ENCODE data around the gene LRRIQ4. TPM values are rescaled to one million over a fixed set of nuclear protein-coding genes. Genes with fewer than 3 reads are reported as not detected.
A peak's percentile ranks its signal among the peaks of the same experiment; 100 is the strongest.

Gene LRRIQ4
- total RNA-seq, 1 experiment from 2014 or later, result 1.3 TPM

DNA sequence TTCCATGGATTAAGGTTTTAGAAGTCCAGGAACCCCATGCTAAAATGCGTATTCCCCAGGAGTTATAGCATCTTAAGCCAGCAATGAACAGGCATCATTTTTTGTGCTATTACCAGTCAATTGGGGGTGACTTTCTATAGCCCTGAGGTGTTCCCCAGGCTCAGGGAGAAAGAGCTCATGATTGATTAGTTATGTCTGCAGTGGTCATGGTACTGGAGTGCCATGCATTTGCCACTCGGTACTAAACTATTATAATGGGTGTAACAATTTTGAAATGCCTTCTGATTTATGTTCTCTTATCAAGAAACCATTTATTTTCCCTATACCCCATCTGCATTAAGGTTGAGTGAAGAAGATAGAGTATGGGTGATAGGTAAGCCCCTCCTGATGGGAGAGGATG is 45.1 kb downstream of the LRRIQ4 start:
- no peak overlapping the region for H3K27ac ChIP-seq
- H2AFZ ChIP-seq, result no peak overlapping the region
- H3F3A ChIP-seq (ENCODE audit: insufficient read depth, low read depth), result no peaks in the 10 kb centered on the region
- no peaks in the 10 kb centered on the region for H4K20me1 ChIP-seq (ENCODE audit: insufficient read depth)
- CTCF ChIA-PET, result no interaction called here
- no peak overlapping the region for H3K4me3 ChIP-seq
- no peak for TF ChIP-seq EZH2 (IDR thresholded peaks at IDR 0.05; ENCODE audit: low read depth)
- TF ChIP-seq, protein P1, sequence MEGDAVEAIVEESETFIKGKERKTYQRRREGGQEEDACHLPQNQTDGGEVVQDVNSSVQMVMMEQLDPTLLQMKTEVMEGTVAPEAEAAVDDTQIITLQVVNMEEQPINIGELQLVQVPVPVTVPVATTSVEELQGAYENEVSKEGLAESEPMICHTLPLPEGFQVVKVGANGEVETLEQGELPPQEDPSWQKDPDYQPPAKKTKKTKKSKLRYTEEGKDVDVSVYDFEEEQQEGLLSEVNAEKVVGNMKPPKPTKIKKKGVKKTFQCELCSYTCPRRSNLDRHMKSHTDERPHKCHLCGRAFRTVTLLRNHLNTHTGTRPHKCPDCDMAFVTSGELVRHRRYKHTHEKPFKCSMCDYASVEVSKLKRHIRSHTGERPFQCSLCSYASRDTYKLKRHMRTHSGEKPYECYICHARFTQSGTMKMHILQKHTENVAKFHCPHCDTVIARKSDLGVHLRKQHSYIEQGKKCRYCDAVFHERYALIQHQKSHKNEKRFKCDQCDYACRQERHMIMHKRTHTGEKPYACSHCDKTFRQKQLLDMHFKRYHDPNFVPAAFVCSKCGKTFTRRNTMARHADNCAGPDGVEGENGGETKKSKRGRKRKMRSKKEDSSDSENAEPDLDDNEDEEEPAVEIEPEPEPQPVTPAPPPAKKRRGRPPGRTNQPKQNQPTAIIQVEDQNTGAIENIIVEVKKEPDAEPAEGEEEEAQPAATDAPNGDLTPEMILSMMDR (conservative IDR thresholded peaks at IDR 0.05), result no peak
- H3K9me3 ChIP-seq (ENCODE audit: insufficient read depth, low read depth), result no peaks in the 10 kb centered on the region
- H3K36me3 ChIP-seq (ENCODE audit: low read depth), result no peaks in the 10 kb centered on the region
- intact Hi-C loops (cut with micrococcal nuclease; ENCODE audit: unreplicated experiment), result no loop called here
- no TSS peak for BruUV-seq (replicated peaks)
- no peak for DNase-seq
- no peaks in the 10 kb centered on the region for H3K27me3 ChIP-seq (ENCODE audit: insufficient read depth, low read depth)
- H3K4me1 ChIP-seq (replicated peaks; ENCODE audit: insufficient read depth), result no peaks in the 10 kb centered on the region
- no peak overlapping the region for H3K4me2 ChIP-seq
- POLR2A ChIA-PET (ENCODE audit: unreplicated experiment), result no interaction called here
- peaks cover 6% of the 10 kb centered on the region; the same call in 1 of the 2 replicates for H3K9me2 ChIP-seq (ENCODE audit: insufficient read depth)
- H3K79me2 ChIP-seq (ENCODE audit: low read depth), result no peaks in the 10 kb centered on the region

DNA sequence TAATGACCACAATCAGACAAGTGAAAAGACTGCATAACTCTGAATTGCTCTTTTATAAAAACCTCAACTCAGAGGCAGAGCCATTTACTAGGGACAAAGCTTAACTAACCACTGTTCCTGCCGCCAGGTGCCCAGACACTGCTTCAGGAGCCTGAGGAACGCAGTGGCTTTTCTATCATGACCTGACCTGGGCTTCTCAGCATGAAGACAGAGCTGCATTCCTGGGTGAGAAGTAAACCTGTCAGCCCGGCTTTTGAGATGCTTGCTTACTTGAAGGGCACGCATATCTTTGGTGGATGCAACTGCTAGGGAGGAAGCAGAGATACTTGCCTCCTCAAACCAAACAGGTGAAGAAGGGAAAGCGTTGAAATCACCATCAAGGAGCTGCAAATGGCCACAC is 49.2 kb downstream of the LRRIQ4 start:
- H3K79me2 ChIP-seq (ENCODE audit: low read depth), result no peaks in the 10 kb centered on the region
- no peaks in the 10 kb centered on the region; the same call in 1 of the 2 replicates for H3F3A ChIP-seq (ENCODE audit: insufficient read depth, low read depth)
- ChIA-PET POLR2A (ENCODE audit: unreplicated experiment) (interaction anchor here (0.6 kb wide), 1 partner anchor 26 kb away, joined by 3 read pairs; no protein-coding TSS in a partner anchor), CTCF (interaction anchor here (0.6 to 0.9 kb wide), 2 partner anchors 35 to 237 kb away, joined by 3 read pairs; no protein-coding TSS in a partner anchor)
- H3K9me3 ChIP-seq (ENCODE audit: insufficient read depth, low read depth), result no peaks in the 10 kb centered on the region
- no peak overlapping the region for H3K4me2 ChIP-seq
- no peak overlapping the region for H2AFZ ChIP-seq
- no peaks in the 10 kb centered on the region for H3K36me3 ChIP-seq (ENCODE audit: low read depth)
- H4K20me1 ChIP-seq (ENCODE audit: insufficient read depth), result no peaks in the 10 kb centered on the region
- intact Hi-C loops (cut with micrococcal nuclease; ENCODE audit: unreplicated experiment), result loop anchor here (5.0 kb wide), 1 partner anchor 550 kb away; no protein-coding TSS in a partner anchor
- no peaks in the 10 kb centered on the region for H3K27me3 ChIP-seq (ENCODE audit: insufficient read depth, low read depth)
- BruUV-seq (replicated peaks), result no TSS peak
- peak; percentile 11 to 56 for DNase-seq
- H3K4me3 ChIP-seq, result no peak overlapping the region
- no peaks in the 10 kb centered on the region for H3K4me1 ChIP-seq (replicated peaks; ENCODE audit: insufficient read depth)
- H3K9me2 ChIP-seq (ENCODE audit: insufficient read depth), result no peaks in the 10 kb centered on the region
- no peak for TF ChIP-seq EZH2 (IDR thresholded peaks at IDR 0.05; ENCODE audit: low read depth)
- TF ChIP-seq, protein P1 (conservative IDR thresholded peaks at IDR 0.05), result no peak
- H3K27ac ChIP-seq, result no peak overlapping the region

DNA sequence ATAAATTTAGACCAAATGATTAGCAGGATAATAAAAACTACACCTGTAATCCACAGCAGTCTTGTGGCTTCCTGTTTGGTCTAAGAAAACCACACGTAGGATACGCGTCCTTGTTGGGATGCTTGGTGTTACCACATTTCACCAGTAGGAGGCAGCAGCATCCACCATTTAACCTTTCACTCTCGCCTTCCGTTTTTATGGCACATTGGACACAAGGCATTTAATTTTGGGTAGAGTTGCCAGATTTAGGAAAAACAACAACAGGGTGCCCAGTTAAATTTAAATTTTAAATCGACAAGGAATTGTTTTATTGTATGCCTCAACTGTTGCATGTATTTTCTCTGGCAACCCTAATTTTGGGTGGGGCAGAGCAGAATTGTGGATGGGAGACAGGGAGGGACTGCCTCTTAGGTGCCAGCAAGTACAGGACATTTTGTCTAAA is 50.8 kb downstream of the LRRIQ4 start:
- TF ChIP-seq, protein P1 (conservative IDR thresholded peaks at IDR 0.05), result peak; percentile 99
- TF ChIP-seq EZH2 (IDR thresholded peaks at IDR 0.05; ENCODE audit: low read depth), result no peak
- CTCF ChIA-PET, result interaction anchor here (0.7 kb wide), 1 partner anchor 148 kb away, joined by 3 read pairs; no protein-coding TSS in a partner anchor
- intact Hi-C loops (cut with micrococcal nuclease; ENCODE audit: unreplicated experiment), result loop anchor here (1.0 to 5.0 kb wide), 3 partner anchors 103 to 549 kb away; partner anchors contain the start of gene SEC62

More for the DNA sequence above, 50.8 kb downstream of the LRRIQ4 start:
- Histone ChIP-seq H4K20me1 (ENCODE audit: insufficient read depth) (no peaks in the 10 kb centered on the region), H3K27ac (no peak overlapping the region), H3K36me3 (ENCODE audit: low read depth) (no peaks in the 10 kb centered on the region), H3K9me3 (ENCODE audit: insufficient read depth, low read depth) (no peaks in the 10 kb centered on the region), H3K79me2 (ENCODE audit: low read depth) (no peaks in the 10 kb centered on the region), H3K4me1 (replicated peaks; ENCODE audit: insufficient read depth) (no peaks in the 10 kb centered on the region), H3F3A (ENCODE audit: insufficient read depth, low read depth) (no peaks in the 10 kb centered on the region; the same call in none of the 2 replicates), H3K27me3 (ENCODE audit: insufficient read depth, low read depth) (no peaks in the 10 kb centered on the region), H3K4me3 (no peak overlapping the region), H2AFZ (no peak overlapping the region), H3K9me2 (ENCODE audit: insufficient read depth) (no peaks in the 10 kb centered on the region), H3K4me2 (peak overlapping the region; percentile 35; the same call in 1 of the 2 replicates)
- no TSS peak for BruUV-seq (replicated peaks)
- POLR2A ChIA-PET (ENCODE audit: unreplicated experiment), result no interaction called here
- peak; percentile 71 for DNase-seq

Data from PC-9 (cell line).